HepG2 (cell line): Measurements from ENCODE around the gene RAD21L1. TPM values are rescaled to one million over a fixed set of nuclear protein-coding genes. Genes with fewer than 3 reads are reported as not detected.
A peak's percentile ranks its signal among the peaks of the same experiment; 100 is the strongest.

Experiments used
- AFF4 ChIP-seq: sonication (generic); formaldehyde crosslinking; IDR thresholded peaks from 2 replicates; pipeline ENCODE4 v1.4.0; 2020; ENCODE audit warnings: missing genetic modification reagents
- ATAD3A ChIP-seq: sonication (generic); formaldehyde crosslinking; IDR thresholded peaks from 2 replicates; pipeline ENCODE4 v1.4.0; 2020; ENCODE audit warnings: missing genetic modification reagents
- ATM ChIP-seq: fragments of 450-650 bp; IDR thresholded peaks from 2 replicates; pipeline ENCODE4 v1.7.1; 2017; ENCODE audit warnings: mild to moderate bottlenecking, borderline replicate concordance
- BCL3 ChIP-seq: sonication (generic); formaldehyde crosslinking; IDR thresholded peaks from 2 replicates; pipeline ENCODE4 v1.5.1; 2020; ENCODE audit warnings: mild to moderate bottlenecking, missing genetic modification reagents, moderate library complexity
- IKZF1 ChIP-seq: fragments of 450-650 bp; IDR thresholded peaks from 2 replicates; pipeline ENCODE4 v1.7.1; 2016
- JDP2 ChIP-seq: sonication (generic); formaldehyde crosslinking; IDR thresholded peaks from 2 replicates; pipeline ENCODE4 v1.8.1; 2022; ENCODE audit warnings: missing genetic modification reagents, borderline replicate concordance
- LCORL ChIP-seq, 2 experiments: fragments of 450-650 bp in 1 of 2; sonication (generic) in 1 of 2; formaldehyde crosslinking in 1 of 2; IDR thresholded peaks; 2 replicates each; pipeline versions ENCODE4 v1.5.0 to v1.6.1; 2017 to 2020; ENCODE audit warnings: antibody characterized with exemption in 1 of 2, missing genetic modification reagents in 1 of 2
- NCOR1 ChIP-seq: fragments of 200-600 bp; sonication (generic); IDR thresholded peaks from 2 replicates; pipeline ENCODE4 v1.7.0; 2017; ENCODE audit warnings: antibody characterized with exemption, low read length, borderline replicate concordance
- NONO ChIP-seq, 2 experiments: fragments of 450-650 bp in 1 of 2; sonication (generic) in 1 of 2; formaldehyde crosslinking in 1 of 2; IDR thresholded peaks in 1 of 2; conservative IDR thresholded peaks in 1 of 2; 2 replicates each; pipeline versions ENCODE4 v1.6.1 to v1.8.0; 2017 to 2022; ENCODE audit warnings: mild to moderate bottlenecking in 1 of 2, missing genetic modification reagents in 1 of 2, moderate library complexity in 1 of 2
- PLRG1 ChIP-seq: fragments of 450-650 bp; conservative IDR thresholded peaks from 2 replicates; pipeline ENCODE4 v1.6.1; 2016
- ZFAT ChIP-seq: sonication (generic); formaldehyde crosslinking; conservative IDR thresholded peaks from 2 replicates; pipeline ENCODE4 v1.8.1; 2023; ENCODE audit warnings: missing genetic modification reagents, inconsistent platforms
- ZNF552 ChIP-seq: sonication (generic); formaldehyde crosslinking; IDR thresholded peaks from 2 replicates; pipeline ENCODE4 v1.9.0; 2022; ENCODE audit warnings: missing genetic modification reagents, mild to moderate bottlenecking, borderline replicate concordance
- ZZZ3 ChIP-seq: sonication (generic); formaldehyde crosslinking; IDR thresholded peaks from 2 replicates; pipeline ENCODE4 v1.4.0; 2020; ENCODE audit warnings: missing genetic modification reagents, mild to moderate bottlenecking, borderline replicate concordance
- polyA plus RNA-seq, 8 experiments: library from polyadenylated mRNA; depleted of rRNA in 3 of 8; stranded (reverse) in 7 of 8; unstranded in 1 of 8; fragments of >200 nt; fragmentation: Illumina TruSeq in 4 of 8; extraction: Trizol in 4 of 8; gene quantifications; 2 replicates each; pipeline versions ENCODE4 v1.2.1 to v1.2.3, GENCODE V29; 2011 to 2016; ENCODE audit warnings: low read depth in 4 of 8, missing spikeins in 1 of 8, mixed read lengths in 1 of 8; ENCODE audit not compliant: insufficient read depth in 1 of 8
- total RNA-seq, 5 experiments: library from RNA; depleted of rRNA; stranded (reverse); fragments of >200 nt; fragmentation: Illumina TruSeq; extraction: Trizol; gene quantifications; 2 replicates each; pipeline ENCODE4 v1.2.3, GENCODE V29; 2016; ENCODE audit warnings: low read depth in 1 of 5
- TF ChIP-seq, protein P1 (sequence below): sonication (generic); formaldehyde crosslinking; IDR thresholded peaks from 2 replicates; pipeline ENCODE4 v1.9.0; 2021; ENCODE audit warnings: mild to moderate bottlenecking, missing genetic modification reagents

The RAD21L1 gene
- total and polyA plus RNA-seq, 2 of the 13 experiments (the other 11 are each of a cell fraction or from before 2014, with no cell fraction given), result not detected

GRCh38 chr20:1277529-1278322 is 51.9 kb downstream of the RAD21L1 start (continued):
- TF ChIP-seq ATM (0 out of 2 replicates have a peak, but pooled peaks have one; percentile 19), ZFAT (CRISPR knock-in tag) (no peak), BCL3 (CRISPR knock-in tag) (no peak), ATAD3A (CRISPR knock-in tag) (no peak), AFF4 (CRISPR knock-in tag) (no peak), ZNF552 (CRISPR knock-in tag) (no peak), NCOR1 (no peak), LCORL (IDR thresholded peaks at IDR 0.05) (peak; percentile 45), LCORL (CRISPR knock-in tag; IDR thresholded peaks at IDR 0.05) (no peak), NONO (IDR thresholded peaks at IDR 0.05) (peak; percentile 92; the same call in 1 of the 2 replicates), NONO (CRISPR knock-in tag; conservative IDR thresholded peaks at IDR 0.05) (no peak), JDP2 (CRISPR knock-in tag) (no peak), PLRG1 (0 out of 2 replicates have a peak, but pooled peaks have one; percentile 28), ZZZ3 (CRISPR knock-in tag) (no peak), IKZF1 (peak; percentile 66; the same call in 1 of the 2 replicates)
- TF ChIP-seq, protein P1, sequence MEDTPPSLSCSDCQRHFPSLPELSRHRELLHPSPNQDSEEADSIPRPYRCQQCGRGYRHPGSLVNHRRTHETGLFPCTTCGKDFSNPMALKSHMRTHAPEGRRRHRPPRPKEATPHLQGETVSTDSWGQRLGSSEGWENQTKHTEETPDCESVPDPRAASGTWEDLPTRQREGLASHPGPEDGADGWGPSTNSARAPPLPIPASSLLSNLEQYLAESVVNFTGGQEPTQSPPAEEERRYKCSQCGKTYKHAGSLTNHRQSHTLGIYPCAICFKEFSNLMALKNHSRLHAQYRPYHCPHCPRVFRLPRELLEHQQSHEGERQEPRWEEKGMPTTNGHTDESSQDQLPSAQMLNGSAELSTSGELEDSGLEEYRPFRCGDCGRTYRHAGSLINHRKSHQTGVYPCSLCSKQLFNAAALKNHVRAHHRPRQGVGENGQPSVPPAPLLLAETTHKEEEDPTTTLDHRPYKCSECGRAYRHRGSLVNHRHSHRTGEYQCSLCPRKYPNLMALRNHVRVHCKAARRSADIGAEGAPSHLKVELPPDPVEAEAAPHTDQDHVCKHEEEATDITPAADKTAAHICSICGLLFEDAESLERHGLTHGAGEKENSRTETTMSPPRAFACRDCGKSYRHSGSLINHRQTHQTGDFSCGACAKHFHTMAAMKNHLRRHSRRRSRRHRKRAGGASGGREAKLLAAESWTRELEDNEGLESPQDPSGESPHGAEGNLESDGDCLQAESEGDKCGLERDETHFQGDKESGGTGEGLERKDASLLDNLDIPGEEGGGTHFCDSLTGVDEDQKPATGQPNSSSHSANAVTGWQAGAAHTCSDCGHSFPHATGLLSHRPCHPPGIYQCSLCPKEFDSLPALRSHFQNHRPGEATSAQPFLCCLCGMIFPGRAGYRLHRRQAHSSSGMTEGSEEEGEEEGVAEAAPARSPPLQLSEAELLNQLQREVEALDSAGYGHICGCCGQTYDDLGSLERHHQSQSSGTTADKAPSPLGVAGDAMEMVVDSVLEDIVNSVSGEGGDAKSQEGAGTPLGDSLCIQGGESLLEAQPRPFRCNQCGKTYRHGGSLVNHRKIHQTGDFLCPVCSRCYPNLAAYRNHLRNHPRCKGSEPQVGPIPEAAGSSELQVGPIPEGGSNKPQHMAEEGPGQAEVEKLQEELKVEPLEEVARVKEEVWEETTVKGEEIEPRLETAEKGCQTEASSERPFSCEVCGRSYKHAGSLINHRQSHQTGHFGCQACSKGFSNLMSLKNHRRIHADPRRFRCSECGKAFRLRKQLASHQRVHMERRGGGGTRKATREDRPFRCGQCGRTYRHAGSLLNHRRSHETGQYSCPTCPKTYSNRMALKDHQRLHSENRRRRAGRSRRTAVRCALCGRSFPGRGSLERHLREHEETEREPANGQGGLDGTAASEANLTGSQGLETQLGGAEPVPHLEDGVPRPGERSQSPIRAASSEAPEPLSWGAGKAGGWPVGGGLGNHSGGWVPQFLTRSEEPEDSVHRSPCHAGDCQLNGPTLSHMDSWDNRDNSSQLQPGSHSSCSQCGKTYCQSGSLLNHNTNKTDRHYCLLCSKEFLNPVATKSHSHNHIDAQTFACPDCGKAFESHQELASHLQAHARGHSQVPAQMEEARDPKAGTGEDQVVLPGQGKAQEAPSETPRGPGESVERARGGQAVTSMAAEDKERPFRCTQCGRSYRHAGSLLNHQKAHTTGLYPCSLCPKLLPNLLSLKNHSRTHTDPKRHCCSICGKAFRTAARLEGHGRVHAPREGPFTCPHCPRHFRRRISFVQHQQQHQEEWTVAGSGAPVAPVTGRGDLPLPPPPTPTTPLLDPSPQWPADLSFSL (CRISPR knock-in tag), result peak; percentile 85
